ENCODE measurements around the gene MEI1.

- TF ChIP-seq, protein P1, sequence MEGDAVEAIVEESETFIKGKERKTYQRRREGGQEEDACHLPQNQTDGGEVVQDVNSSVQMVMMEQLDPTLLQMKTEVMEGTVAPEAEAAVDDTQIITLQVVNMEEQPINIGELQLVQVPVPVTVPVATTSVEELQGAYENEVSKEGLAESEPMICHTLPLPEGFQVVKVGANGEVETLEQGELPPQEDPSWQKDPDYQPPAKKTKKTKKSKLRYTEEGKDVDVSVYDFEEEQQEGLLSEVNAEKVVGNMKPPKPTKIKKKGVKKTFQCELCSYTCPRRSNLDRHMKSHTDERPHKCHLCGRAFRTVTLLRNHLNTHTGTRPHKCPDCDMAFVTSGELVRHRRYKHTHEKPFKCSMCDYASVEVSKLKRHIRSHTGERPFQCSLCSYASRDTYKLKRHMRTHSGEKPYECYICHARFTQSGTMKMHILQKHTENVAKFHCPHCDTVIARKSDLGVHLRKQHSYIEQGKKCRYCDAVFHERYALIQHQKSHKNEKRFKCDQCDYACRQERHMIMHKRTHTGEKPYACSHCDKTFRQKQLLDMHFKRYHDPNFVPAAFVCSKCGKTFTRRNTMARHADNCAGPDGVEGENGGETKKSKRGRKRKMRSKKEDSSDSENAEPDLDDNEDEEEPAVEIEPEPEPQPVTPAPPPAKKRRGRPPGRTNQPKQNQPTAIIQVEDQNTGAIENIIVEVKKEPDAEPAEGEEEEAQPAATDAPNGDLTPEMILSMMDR (IDR thresholded peaks at IDR 0.05; ENCODE audit: insufficient read depth, low read length): no peak
- TF ChIP-seq, protein P2, sequence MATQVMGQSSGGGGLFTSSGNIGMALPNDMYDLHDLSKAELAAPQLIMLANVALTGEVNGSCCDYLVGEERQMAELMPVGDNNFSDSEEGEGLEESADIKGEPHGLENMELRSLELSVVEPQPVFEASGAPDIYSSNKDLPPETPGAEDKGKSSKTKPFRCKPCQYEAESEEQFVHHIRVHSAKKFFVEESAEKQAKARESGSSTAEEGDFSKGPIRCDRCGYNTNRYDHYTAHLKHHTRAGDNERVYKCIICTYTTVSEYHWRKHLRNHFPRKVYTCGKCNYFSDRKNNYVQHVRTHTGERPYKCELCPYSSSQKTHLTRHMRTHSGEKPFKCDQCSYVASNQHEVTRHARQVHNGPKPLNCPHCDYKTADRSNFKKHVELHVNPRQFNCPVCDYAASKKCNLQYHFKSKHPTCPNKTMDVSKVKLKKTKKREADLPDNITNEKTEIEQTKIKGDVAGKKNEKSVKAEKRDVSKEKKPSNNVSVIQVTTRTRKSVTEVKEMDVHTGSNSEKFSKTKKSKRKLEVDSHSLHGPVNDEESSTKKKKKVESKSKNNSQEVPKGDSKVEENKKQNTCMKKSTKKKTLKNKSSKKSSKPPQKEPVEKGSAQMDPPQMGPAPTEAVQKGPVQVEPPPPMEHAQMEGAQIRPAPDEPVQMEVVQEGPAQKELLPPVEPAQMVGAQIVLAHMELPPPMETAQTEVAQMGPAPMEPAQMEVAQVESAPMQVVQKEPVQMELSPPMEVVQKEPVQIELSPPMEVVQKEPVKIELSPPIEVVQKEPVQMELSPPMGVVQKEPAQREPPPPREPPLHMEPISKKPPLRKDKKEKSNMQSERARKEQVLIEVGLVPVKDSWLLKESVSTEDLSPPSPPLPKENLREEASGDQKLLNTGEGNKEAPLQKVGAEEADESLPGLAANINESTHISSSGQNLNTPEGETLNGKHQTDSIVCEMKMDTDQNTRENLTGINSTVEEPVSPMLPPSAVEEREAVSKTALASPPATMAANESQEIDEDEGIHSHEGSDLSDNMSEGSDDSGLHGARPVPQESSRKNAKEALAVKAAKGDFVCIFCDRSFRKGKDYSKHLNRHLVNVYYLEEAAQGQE (IDR thresholded peaks at IDR 0.05; ENCODE audit: insufficient replicate concordance, low read depth): no peak
Observed at GRCh38 chr22:41782751-41783150, 83.4 kb downstream of the MEI1 start.

All from HL-60 (cell line).